IMR-90 (cell line): Measurements from ENCODE around the gene FEN1. TPM values are rescaled to one million over a fixed set of nuclear protein-coding genes. Genes with fewer than 3 reads are reported as not detected.

Experiments used
- ATAC-seq: fragments of 200-7000 bp; cut with Tn5 transposase; 2 replicates; pipeline ENCODE4 v1.9.1; 2020; ENCODE audit warnings: low read depth, mild to moderate bottlenecking, moderate library complexity
- BruUV-seq: library from RNA; stranded (reverse); fragments of 400-500 nt; replicated peaks from 2 replicates; lab custom pipeline; 2021; lab: Mats Ljungman, UMichigan
- CTCF ChIA-PET: fragments of 300-600 bp; formaldehyde crosslinking; extraction: SDS; loops from one replicate; lab custom pipeline; 2021; ENCODE audit warnings: antibody characterized with exemption; lab: Yijun Ruan, JAX
- POLR2A ChIA-PET: fragments of 300-600 bp; sonication (Branson Sonifier 250); formaldehyde crosslinking; loops from one replicate; lab custom pipeline; 2022; ENCODE audit warnings: antibody characterized with exemption; ENCODE audit not compliant: unreplicated experiment; lab: Charles Lee
- DNase-seq: peaks from one replicate; pipeline ENCODE4 v3.0.0; 2013
- H2AFZ ChIP-seq: replicated peaks from 2 replicates; pipeline ENCODE3; 2013; ENCODE audit warnings: low read length, mild to moderate bottlenecking; ENCODE audit not compliant: poor library complexity
- H2AK5ac ChIP-seq: 2 replicates; pipeline ENCODE4 v1.6.1; 2013; ENCODE audit warnings: low read depth, low read length, inconsistent platforms
- H2AK9ac ChIP-seq: replicated peaks from 2 replicates; pipeline ENCODE3; 2013; ENCODE audit warnings: mild to moderate bottlenecking, low read depth, low read length, moderate library complexity; ENCODE audit not compliant: poor library complexity
- H2BK120ac ChIP-seq: 2 replicates; pipeline ENCODE4 v1.6.1; 2013; ENCODE audit warnings: low read depth, low read length, inconsistent platforms
- H2BK15ac ChIP-seq: 3 replicates; pipeline ENCODE4 v1.6.1; 2013; ENCODE audit warnings: low read depth, low read length, inconsistent platforms
- H2BK20ac ChIP-seq: 2 replicates; pipeline ENCODE4 v1.6.1; 2013; ENCODE audit warnings: low read depth, mild to moderate bottlenecking, inconsistent platforms, low read length, moderate library complexity
- H2BK5ac ChIP-seq: 2 replicates; pipeline ENCODE4 v1.6.1; 2013; ENCODE audit warnings: mild to moderate bottlenecking, low read depth, low read length, inconsistent platforms; ENCODE audit not compliant: poor library complexity, severe bottlenecking
- H3K14ac ChIP-seq: replicated peaks from 2 replicates; pipeline ENCODE4 v1.6.1; 2013; ENCODE audit warnings: low read depth, low read length, inconsistent platforms
- H3K18ac ChIP-seq: 2 replicates; pipeline ENCODE4 v1.6.1; 2013; ENCODE audit warnings: low read depth, low read length, control low read depth
- H3K23ac ChIP-seq: 2 replicates; pipeline ENCODE4 v1.6.1; 2013; ENCODE audit warnings: low read depth, low read length, inconsistent platforms
- H3K27ac ChIP-seq: 2 replicates; pipeline ENCODE4 v1.5.1; 2013; ENCODE audit warnings: mild to moderate bottlenecking, control low read depth, low read length; ENCODE audit not compliant: insufficient read depth
- H3K27me3 ChIP-seq: 2 replicates; pipeline ENCODE4 v1.6.1; 2013; ENCODE audit warnings: low read length; ENCODE audit not compliant: control insufficient read depth, insufficient read depth
- H3K36me3 ChIP-seq: 2 replicates; pipeline ENCODE4 v1.6.1; 2013; ENCODE audit warnings: low read length, mixed read lengths; ENCODE audit not compliant: control insufficient read depth, insufficient read depth
- H3K4ac ChIP-seq: 2 replicates; pipeline ENCODE4 v1.6.1; 2013; ENCODE audit warnings: low read depth, low read length, inconsistent platforms
- H3K4me1 ChIP-seq: 2 replicates; pipeline ENCODE4 v1.6.1; 2013; ENCODE audit warnings: low read length, mixed read lengths; ENCODE audit not compliant: control insufficient read depth, insufficient read depth
- H3K4me2 ChIP-seq: 2 replicates; pipeline ENCODE4 v1.6.1; 2013; ENCODE audit warnings: low read depth, mild to moderate bottlenecking, control low read depth, low read length, moderate library complexity
- H3K4me3 ChIP-seq: 2 replicates; pipeline ENCODE4 v1.5.1; 2013; ENCODE audit warnings: low read depth, mild to moderate bottlenecking, control low read depth, low read length, moderate library complexity; ENCODE audit not compliant: insufficient read depth
- H3K56ac ChIP-seq: 2 replicates; pipeline ENCODE4 v1.6.1; 2013; ENCODE audit warnings: low read length, inconsistent platforms; ENCODE audit not compliant: insufficient read depth; ENCODE audit errors: extremely low read depth
- H3K79me1 ChIP-seq, 2 experiments: 2 replicates each; pipeline ENCODE4 v1.6.1; 2013; ENCODE audit warnings: low read length in 2 of 2, inconsistent platforms in 1 of 2, low read depth in 1 of 2
- H3K9ac ChIP-seq: 2 replicates; pipeline ENCODE4 v1.6.1; 2013; ENCODE audit warnings: low read depth, low read length, control low read depth
- H3K9me1 ChIP-seq: 2 replicates; pipeline ENCODE4 v1.6.1; 2013; ENCODE audit warnings: low read length, inconsistent platforms; ENCODE audit not compliant: insufficient read depth
- H3K9me3 ChIP-seq: 2 replicates; pipeline ENCODE4 v1.6.1; 2013; ENCODE audit warnings: low read length; ENCODE audit not compliant: control insufficient read depth, insufficient read depth
- H4K20me1 ChIP-seq: 2 replicates; pipeline ENCODE4 v1.6.1; 2013; ENCODE audit warnings: low read length, inconsistent platforms; ENCODE audit not compliant: insufficient read depth
- H4K5ac ChIP-seq: 2 replicates; pipeline ENCODE4 v1.6.1; 2013; ENCODE audit warnings: mild to moderate bottlenecking, low read depth, low read length, control low read depth
- H4K8ac ChIP-seq, 2 experiments: 2 replicates each; pipeline ENCODE4 v1.6.1; 2013; ENCODE audit warnings: low read depth in 2 of 2, low read length in 2 of 2, control low read depth in 1 of 2, inconsistent platforms in 1 of 2
- H4K91ac ChIP-seq: 2 replicates; pipeline ENCODE4 v1.6.1; 2013; ENCODE audit warnings: low read depth, low read length, inconsistent platforms; ENCODE audit not compliant: insufficient read depth
- BHLHE40 ChIP-seq: fragments of 150-350 bp; IDR thresholded peaks from 2 replicates; pipeline ENCODE4 v1.6.1; 2016; ENCODE audit warnings: mild to moderate bottlenecking, low read depth, low read length
- CTCF ChIP-seq: conservative IDR thresholded peaks from 2 replicates; pipeline ENCODE4 v1.5.1; 2012; ENCODE audit warnings: mild to moderate bottlenecking, low read depth, low read length, improper control_type of control experiment
- ELK1 ChIP-seq: fragments of 150-350 bp; IDR thresholded peaks from 2 replicates; pipeline ENCODE4 v1.6.1; 2016; ENCODE audit warnings: low read depth, mild to moderate bottlenecking, low read length, moderate library complexity, borderline replicate concordance
- FOS ChIP-seq: fragments of 150-350 bp; IDR thresholded peaks from 2 replicates; pipeline ENCODE4 v1.6.1; 2016; ENCODE audit warnings: low read depth, low read length
- MAFK ChIP-seq: IDR thresholded peaks from 2 replicates; pipeline ENCODE4 v1.6.1; 2012; ENCODE audit warnings: low read depth, low read length, improper control_type of control experiment
- MAZ ChIP-seq: IDR thresholded peaks from 2 replicates; pipeline ENCODE4 v1.6.1; 2012; ENCODE audit warnings: low read depth, mild to moderate bottlenecking, low read length, improper control_type of control experiment, moderate library complexity, borderline replicate concordance
- POLR2A ChIP-seq: IDR thresholded peaks from 2 replicates; pipeline ENCODE4 v1.6.1; 2012; ENCODE audit warnings: mild to moderate bottlenecking, low read depth, low read length
- RAD21 ChIP-seq: IDR thresholded peaks from 2 replicates; pipeline ENCODE4 v1.6.1; 2012; ENCODE audit warnings: low read length, improper control_type of control experiment
- RCOR1 ChIP-seq: IDR thresholded peaks from 2 replicates; pipeline ENCODE4 v1.6.1; 2012; ENCODE audit warnings: mild to moderate bottlenecking, low read length, improper control_type of control experiment; ENCODE audit not compliant: insufficient replicate concordance
- RFX5 ChIP-seq: IDR thresholded peaks from 2 replicates; pipeline ENCODE4 v1.8.0; 2012; ENCODE audit warnings: low read depth, mild to moderate bottlenecking, low read length, moderate library complexity
- SMC3 ChIP-seq: fragments of 150-350 bp; IDR thresholded peaks from 2 replicates; pipeline ENCODE4 v1.6.1; 2016; ENCODE audit warnings: low read depth, mild to moderate bottlenecking, antibody characterized with exemption, low read length, moderate library complexity
- USF2 ChIP-seq: fragments of 150-350 bp; IDR thresholded peaks from 2 replicates; pipeline ENCODE4 v1.6.1; 2017; ENCODE audit warnings: mild to moderate bottlenecking, antibody characterized with exemption, low read length, low read depth
- WGBS, 2 experiments: methylation state at CpG; one replicate each; pipeline versions ENCODE4 v1.1.5 to v1.1.7; 2013; ENCODE audit warnings: missing lambda C conversion rate in 2 of 2; ENCODE audit not compliant: insufficient read length in 1 of 2; ENCODE audit errors: extremely low coverage in 2 of 2; 5-methylcytosine and 5-hydroxymethylcytosine counted together
- dilution Hi-C: fragments of 300-500 bp; cut with HindIII; formaldehyde crosslinking; loops from one replicate; pipeline ENCODE4 v1.14.3; 2018; ENCODE audit warnings: low sequenced_read_pairs; ENCODE audit not compliant: unreplicated experiment
- in situ Hi-C: fragments of 300-500 bp; cut with MboI; formaldehyde crosslinking; loops from 3 replicates; pipeline ENCODE4 v1.14.3; 2019; ENCODE audit warnings: low sequenced_read_pairs, inconsistent platforms, mixed read lengths
- intact Hi-C: fragments of 100-400 bp; cut with micrococcal nuclease; formaldehyde crosslinking; loops from 2 replicates; pipeline ENCODE4 v1.10.0; 2022
- polyA plus RNA-seq, 3 experiments: library from polyadenylated mRNA; depleted of rRNA; stranded (reverse); fragments of >200 nt; gene quantifications; 2 replicates each; pipeline ENCODE4 v1.2.3, GENCODE V29; 2012; ENCODE audit warnings: low replicate concordance in 1 of 3
- total RNA-seq: library from RNA; depleted of rRNA; stranded (reverse); fragments of >200 nt; gene quantifications from 2 replicates; pipeline ENCODE4 v1.2.3, GENCODE V29; 2012

FEN1 gene
- total and polyA plus RNA-seq, 2 of the 4 experiments (the other 2 are of a cell fraction), result 23.0 to 41.9 TPM

GRCh38 chr11:61778357-61778886 is 14.3 kb upstream of the FEN1 start:
- H3K9me1 ChIP-seq, result no peaks in the 10 kb centered on the region
- H3K36me3 ChIP-seq, result peaks cover 5% of the 10 kb centered on the region
- no peak overlapping the region for H3K9ac ChIP-seq
- WGBS, 2 experiments, result 91% methylated on average over 7 of the region's 11 CpGs; no CpG with 5 or more reads in 1 of the 2 experiments
- no peak overlapping the region for H3K4me2 ChIP-seq
- no peak overlapping the region for H3K27ac ChIP-seq
- H4K91ac ChIP-seq, result no peak overlapping the region
- dilution Hi-C loops (no loop called here), intact Hi-C loops (no loop called here), in situ Hi-C loops (no loop called here)
- no peaks in the 10 kb centered on the region for H3K9me3 ChIP-seq
- TF ChIP-seq USF2, result no peak
- TF ChIP-seq POLR2A, result no peak
- TF ChIP-seq RFX5, result no peak
- TF ChIP-seq MAFK, result no peak
- no peak for TF ChIP-seq MAZ
- no peak for TF ChIP-seq RAD21
- no peak for TF ChIP-seq CTCF
- TF ChIP-seq BHLHE40, result no peak
- no peak for TF ChIP-seq RCOR1
- no peak for TF ChIP-seq ELK1
- no peak for TF ChIP-seq FOS
- no peak for TF ChIP-seq SMC3
- H4K5ac ChIP-seq, result no peak overlapping the region
- no peak overlapping the region for H3K56ac ChIP-seq
- no peak for ATAC-seq
- H2AFZ ChIP-seq, result no peak overlapping the region
- H2AK9ac ChIP-seq, result no peak overlapping the region
- no peak overlapping the region for H2AK5ac ChIP-seq
- ChIA-PET POLR2A (no interaction called here), CTCF (interaction anchor here (1.2 kb wide), 1 partner anchor 31 kb away, joined by 5 read pairs; no protein-coding TSS in a partner anchor)
- H3K4me3 ChIP-seq, result no peak overlapping the region
- H3K23ac ChIP-seq, result no peak overlapping the region
- no peak overlapping the region for H2BK20ac ChIP-seq
- no peaks in the 10 kb centered on the region for H3K4me1 ChIP-seq
- no TSS peak for BruUV-seq
- H3K14ac ChIP-seq, result no peak overlapping the region
- no peaks in the 10 kb centered on the region for H4K20me1 ChIP-seq
- no peak overlapping the region for H3K4ac ChIP-seq
- H3K18ac ChIP-seq, result no peak overlapping the region
- H2BK5ac ChIP-seq, result no peak overlapping the region
- H4K8ac ChIP-seq, result no peak overlapping the region
- no peak overlapping the region for H2BK120ac ChIP-seq
- no peaks in the 10 kb centered on the region for H3K27me3 ChIP-seq
- no peak overlapping the region for H2BK15ac ChIP-seq
- no peaks in the 10 kb centered on the region for H3K79me1 ChIP-seq
- DNase-seq, result no peak
